Liver (tissue), 9 donors: Measurements from ENCODE around the gene CCDC69. TPM values are rescaled to one million over a fixed set of nuclear protein-coding genes. Genes with fewer than 3 reads are reported as not detected.

Experiments used
- DNase-seq: peaks from one replicate; pipeline ENCODE4 v3.0.0-alpha.2; 2017; ENCODE audit warnings: low spot score
- H3K27ac ChIP-seq, 2 donors: one replicate each; pipeline ENCODE4 v1.7.0; 2013; ENCODE audit warnings: inconsistent platforms in 2 of 2, low read length in 2 of 2, control low read depth in 1 of 2, low read depth in 1 of 2, mild to moderate bottlenecking in 1 of 2
- H3K27me3 ChIP-seq, 4 donors: one replicate each; pipeline versions ENCODE4 v1.6.1 to v1.7.0; 2013; ENCODE audit warnings: low read length in 3 of 4, inconsistent platforms in 1 of 4, mild to moderate bottlenecking in 1 of 4, moderate library complexity in 1 of 4; ENCODE audit not compliant: control insufficient read depth in 4 of 4, insufficient read depth in 4 of 4
- H3K36me3 ChIP-seq, 4 donors: one replicate each; pipeline versions ENCODE4 v1.6.1 to v1.7.0; 2013; ENCODE audit warnings: low read length in 3 of 4, mild to moderate bottlenecking in 3 of 4, low read depth in 1 of 4, moderate library complexity in 1 of 4; ENCODE audit not compliant: control insufficient read depth in 4 of 4, insufficient read depth in 3 of 4
- H3K4me1 ChIP-seq, 4 donors: one replicate each; pipeline versions ENCODE4 v1.6.1 to v1.7.0; 2013; ENCODE audit warnings: low read length in 3 of 4, mild to moderate bottlenecking in 3 of 4, moderate library complexity in 1 of 4; ENCODE audit not compliant: control insufficient read depth in 4 of 4, insufficient read depth in 4 of 4
- H3K4me3 ChIP-seq, 3 donors: one replicate each; pipeline versions ENCODE4 v1.6.1 to v1.7.0; 2013; ENCODE audit warnings: low read length in 3 of 3, control low read depth in 1 of 3, low read depth in 1 of 3, mild to moderate bottlenecking in 1 of 3
- H3K9ac ChIP-seq, 2 donors: one replicate each; pipeline ENCODE4 v1.7.0; 2013; ENCODE audit warnings: low read length in 2 of 2, mild to moderate bottlenecking in 2 of 2, moderate library complexity in 2 of 2, control low read depth in 1 of 2, low read depth in 1 of 2
- H3K9me3 ChIP-seq, 4 donors: one replicate each; pipeline versions ENCODE4 v1.6.1 to v1.7.0; 2013; ENCODE audit warnings: low read length in 3 of 4; ENCODE audit not compliant: control insufficient read depth in 4 of 4
- ATF3 ChIP-seq: IDR thresholded peaks from 2 replicates; pipeline ENCODE4 v1.6.1; 2016; ENCODE audit warnings: antibody characterized with exemption
- EGR1 ChIP-seq, 2 donors: IDR thresholded peaks; 2 replicates each; pipeline ENCODE4 v1.6.1; 2016 to 2018; ENCODE audit warnings: antibody characterized with exemption in 2 of 2, low read depth in 2 of 2
- FOXA1 ChIP-seq: IDR thresholded peaks from 2 replicates; pipeline ENCODE4 v1.6.1; 2016; ENCODE audit warnings: antibody characterized with exemption
- FOXA2 ChIP-seq: IDR thresholded peaks from 2 replicates; pipeline ENCODE4 v1.6.1; 2016; ENCODE audit warnings: antibody characterized with exemption
- GABPA ChIP-seq, 2 donors: IDR thresholded peaks in 1 of 2; conservative IDR thresholded peaks in 1 of 2; 2 replicates each; pipeline ENCODE4 v1.6.1; 2016; ENCODE audit warnings: antibody characterized with exemption in 2 of 2, mild to moderate bottlenecking in 1 of 2, moderate library complexity in 1 of 2
- HNF4A ChIP-seq, 2 donors: conservative IDR thresholded peaks; 2 replicates each; pipeline ENCODE4 v1.6.1; 2016; ENCODE audit warnings: antibody characterized with exemption in 2 of 2, mild to moderate bottlenecking in 2 of 2
- HNF4G ChIP-seq: IDR thresholded peaks from 2 replicates; pipeline ENCODE4 v1.6.1; 2016; ENCODE audit warnings: antibody characterized with exemption
- JUND ChIP-seq, 2 donors: IDR thresholded peaks; 2 replicates each; pipeline ENCODE4 v1.6.1; 2016; ENCODE audit warnings: antibody characterized with exemption in 2 of 2
- NR2F2 ChIP-seq: IDR thresholded peaks from 2 replicates; pipeline ENCODE4 v1.6.1; 2016; ENCODE audit warnings: antibody characterized with exemption
- REST ChIP-seq: IDR thresholded peaks from 2 replicates; pipeline ENCODE4 v1.6.1; 2016; ENCODE audit warnings: antibody characterized with exemption, mild to moderate bottlenecking
- RXRA ChIP-seq, 2 donors: IDR thresholded peaks; 2 replicates each; pipeline ENCODE4 v1.6.1; 2017 to 2018; ENCODE audit warnings: antibody characterized with exemption in 2 of 2, mild to moderate bottlenecking in 1 of 2
- SP1 ChIP-seq: IDR thresholded peaks from 2 replicates; pipeline ENCODE4 v1.6.1; 2018; ENCODE audit warnings: antibody characterized with exemption, mild to moderate bottlenecking
- TAF1 ChIP-seq: conservative IDR thresholded peaks from 2 replicates; pipeline ENCODE4 v1.6.1; 2016; ENCODE audit warnings: antibody characterized with exemption, mild to moderate bottlenecking
- WGBS: extraction: QIAGEN DNeasy Blood & Tissue Kit; methylation state at CpG from one replicate; pipeline ENCODE4 v1.1.7; 2013; 5-methylcytosine and 5-hydroxymethylcytosine counted together
- polyA plus RNA-seq, 2 donors: library from polyadenylated mRNA; stranded (reverse) in 1 of 2; unstranded in 1 of 2; fragments of 200-250 nt in 1 of 2; fragments of >200 nt in 1 of 2; fragmentation: Nextera tagmentation in 1 of 2; extraction: Ambion mirVana in 1 of 2; gene quantifications; one replicate each; pipeline versions ENCODE4 v1.2.1 to v1.2.3, GENCODE V29; 2013 to 2015
- total RNA-seq, 2 donors: library from RNA; depleted of rRNA; stranded (reverse); fragments of >200 nt; gene quantifications; one replicate each; pipeline ENCODE4 v1.2.3, GENCODE V29; 2014
- TF ChIP-seq, protein P1 (sequence below): IDR thresholded peaks from 2 replicates; pipeline ENCODE4 v1.6.1; 2016; ENCODE audit warnings: antibody characterized with exemption
- TF ChIP-seq, protein P2 (sequence below): fragments of 150-350 bp; IDR thresholded peaks from 2 replicates; pipeline ENCODE4 v1.5.1; 2017; ENCODE audit warnings: improper control_type of control experiment, low read depth, low read length; ENCODE audit not compliant: missing input control
- TF ChIP-seq, protein P3 (sequence below): IDR thresholded peaks from 2 replicates; pipeline ENCODE4 v1.6.1; 2016; ENCODE audit warnings: antibody characterized with exemption
- donor health status: healthy.
- donor health status: healthy.
- donor health status: healthy.
- donor health status: healthy.
- donor health status: healthy.

The CCDC69 gene
- total and polyA plus RNA-seq, 4 donors = 11.9 to 28.6 (median 18.0) TPM

DNA sequence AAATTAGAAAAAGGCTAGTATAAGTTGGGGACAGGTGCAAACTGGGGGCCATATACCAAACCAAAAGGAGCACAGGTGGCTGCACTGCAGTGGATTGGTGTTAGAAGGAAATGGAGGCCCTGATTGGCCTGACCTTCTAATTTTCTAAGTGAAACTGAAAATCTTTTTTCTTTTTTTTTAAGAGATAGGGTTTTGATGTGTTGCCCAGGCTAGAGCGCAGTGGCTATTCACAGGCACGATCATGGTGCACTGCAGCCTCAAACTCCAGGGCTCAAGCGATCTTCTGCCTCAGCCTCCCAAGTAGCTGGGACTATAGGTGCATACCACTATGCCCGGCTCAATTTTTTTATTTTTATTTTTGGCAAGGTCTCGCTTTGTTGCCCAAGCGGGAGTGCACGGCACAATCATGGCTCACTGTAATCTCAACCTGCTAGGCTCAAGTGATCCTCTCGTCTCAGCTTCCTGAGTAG is 9.8 kb upstream of the CCDC69 start:
- no peak for DNase-seq
- TF ChIP-seq ATF3 = no peak
- TF ChIP-seq, protein P1, sequence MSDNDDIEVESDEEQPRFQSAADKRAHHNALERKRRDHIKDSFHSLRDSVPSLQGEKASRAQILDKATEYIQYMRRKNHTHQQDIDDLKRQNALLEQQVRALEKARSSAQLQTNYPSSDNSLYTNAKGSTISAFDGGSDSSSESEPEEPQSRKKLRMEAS = no peak
- TF ChIP-seq FOXA2 = no peak
- no peak for TF ChIP-seq RXRA (IDR thresholded peaks at IDR 0.05)
- TF ChIP-seq, protein P2, sequence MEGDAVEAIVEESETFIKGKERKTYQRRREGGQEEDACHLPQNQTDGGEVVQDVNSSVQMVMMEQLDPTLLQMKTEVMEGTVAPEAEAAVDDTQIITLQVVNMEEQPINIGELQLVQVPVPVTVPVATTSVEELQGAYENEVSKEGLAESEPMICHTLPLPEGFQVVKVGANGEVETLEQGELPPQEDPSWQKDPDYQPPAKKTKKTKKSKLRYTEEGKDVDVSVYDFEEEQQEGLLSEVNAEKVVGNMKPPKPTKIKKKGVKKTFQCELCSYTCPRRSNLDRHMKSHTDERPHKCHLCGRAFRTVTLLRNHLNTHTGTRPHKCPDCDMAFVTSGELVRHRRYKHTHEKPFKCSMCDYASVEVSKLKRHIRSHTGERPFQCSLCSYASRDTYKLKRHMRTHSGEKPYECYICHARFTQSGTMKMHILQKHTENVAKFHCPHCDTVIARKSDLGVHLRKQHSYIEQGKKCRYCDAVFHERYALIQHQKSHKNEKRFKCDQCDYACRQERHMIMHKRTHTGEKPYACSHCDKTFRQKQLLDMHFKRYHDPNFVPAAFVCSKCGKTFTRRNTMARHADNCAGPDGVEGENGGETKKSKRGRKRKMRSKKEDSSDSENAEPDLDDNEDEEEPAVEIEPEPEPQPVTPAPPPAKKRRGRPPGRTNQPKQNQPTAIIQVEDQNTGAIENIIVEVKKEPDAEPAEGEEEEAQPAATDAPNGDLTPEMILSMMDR = no peak

GRCh38 chr5:151231359-151231758 is 7.5 kb upstream of the CCDC69 start:
- no peak overlapping the region for H3K27ac ChIP-seq
- no peaks in the 10 kb centered on the region for H3K36me3 ChIP-seq
- TF ChIP-seq HNF4G (no peak), ATF3 (no peak), HNF4A (conservative IDR thresholded peaks at IDR 0.05) (no peak), RXRA (IDR thresholded peaks at IDR 0.05) (no peak), JUND (IDR thresholded peaks at IDR 0.05) (no peak), GABPA (IDR thresholded peaks at IDR 0.05 in 1 of 2, conservative IDR thresholded peaks at IDR 0.05 in 1 of 2) (no peak), FOXA2 (no peak), NR2F2 (no peak), SP1 (no peak), EGR1 (IDR thresholded peaks at IDR 0.05; ENCODE audit: low read depth in 2 of 2) (no peak), TAF1 (no peak), REST (no peak), FOXA1 (no peak)
- TF ChIP-seq, protein P3, sequence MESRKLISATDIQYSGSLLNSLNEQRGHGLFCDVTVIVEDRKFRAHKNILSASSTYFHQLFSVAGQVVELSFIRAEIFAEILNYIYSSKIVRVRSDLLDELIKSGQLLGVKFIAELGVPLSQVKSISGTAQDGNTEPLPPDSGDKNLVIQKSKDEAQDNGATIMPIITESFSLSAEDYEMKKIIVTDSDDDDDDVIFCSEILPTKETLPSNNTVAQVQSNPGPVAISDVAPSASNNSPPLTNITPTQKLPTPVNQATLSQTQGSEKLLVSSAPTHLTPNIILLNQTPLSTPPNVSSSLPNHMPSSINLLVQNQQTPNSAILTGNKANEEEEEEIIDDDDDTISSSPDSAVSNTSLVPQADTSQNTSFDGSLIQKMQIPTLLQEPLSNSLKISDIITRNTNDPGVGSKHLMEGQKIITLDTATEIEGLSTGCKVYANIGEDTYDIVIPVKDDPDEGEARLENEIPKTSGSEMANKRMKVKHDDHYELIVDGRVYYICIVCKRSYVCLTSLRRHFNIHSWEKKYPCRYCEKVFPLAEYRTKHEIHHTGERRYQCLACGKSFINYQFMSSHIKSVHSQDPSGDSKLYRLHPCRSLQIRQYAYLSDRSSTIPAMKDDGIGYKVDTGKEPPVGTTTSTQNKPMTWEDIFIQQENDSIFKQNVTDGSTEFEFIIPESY = no peak
- TF ChIP-seq, protein P2 = no peak
- no peaks in the 10 kb centered on the region for H3K9me3 ChIP-seq
- H3K9ac ChIP-seq = no peak overlapping the region
- no peaks in the 10 kb centered on the region for H3K27me3 ChIP-seq
- peaks cover 4 to 17% (median 10%) of the 10 kb centered on the region in 4 donors for H3K4me1 ChIP-seq
- no peak for DNase-seq
- no peak overlapping the region for H3K4me3 ChIP-seq

More for the DNA sequence above, 9.8 kb upstream of the CCDC69 start:
- H3K9me3 ChIP-seq = no peaks in the 10 kb centered on the region
- WGBS = 91% methylated on average over 8 of the region's 8 CpGs
- H3K4me1 ChIP-seq = peaks cover 4 to 17% (median 10%) of the 10 kb centered on the region in 4 donors
- H3K4me3 ChIP-seq = no peak overlapping the region
- no peak overlapping the region for H3K9ac ChIP-seq
- no peaks in the 10 kb centered on the region for H3K36me3 ChIP-seq
- H3K27me3 ChIP-seq = no peaks in the 10 kb centered on the region
- no peak overlapping the region for H3K27ac ChIP-seq
